Stimulated activated CD8-positive, alpha-beta memory T cell treated with anti-CD3 and anti-CD28 coated beads, Interleukin-2, amount 100 ng/mL, for 1 hour (primary cell): ENCODE data around the gene CAPN1.
A peak's percentile ranks its signal among the peaks of the same experiment; 100 is the strongest.
"Not testable (repeated sequence)": the region's sequence is repeated elsewhere in the genome, so short reads cannot be mapped to it uniquely, and the experiment has no call there.

Experiments
- DNase-seq, 2 donors: peaks; one replicate each; pipeline ENCODE4 v3.0.0-alpha.2; 2020; ENCODE audit warnings: low read depth in 2 of 2

Gene CAPN1

GRCh38 chr11:65181569-65182257, at the start of gene CAPN1:
TSS of gene CAPN1 (plus strand) at chr11:65181928. CDS start at chr11:65182702, 774 bp downstream.
- peak; percentile 33 to 40 for DNase-seq

DNA sequence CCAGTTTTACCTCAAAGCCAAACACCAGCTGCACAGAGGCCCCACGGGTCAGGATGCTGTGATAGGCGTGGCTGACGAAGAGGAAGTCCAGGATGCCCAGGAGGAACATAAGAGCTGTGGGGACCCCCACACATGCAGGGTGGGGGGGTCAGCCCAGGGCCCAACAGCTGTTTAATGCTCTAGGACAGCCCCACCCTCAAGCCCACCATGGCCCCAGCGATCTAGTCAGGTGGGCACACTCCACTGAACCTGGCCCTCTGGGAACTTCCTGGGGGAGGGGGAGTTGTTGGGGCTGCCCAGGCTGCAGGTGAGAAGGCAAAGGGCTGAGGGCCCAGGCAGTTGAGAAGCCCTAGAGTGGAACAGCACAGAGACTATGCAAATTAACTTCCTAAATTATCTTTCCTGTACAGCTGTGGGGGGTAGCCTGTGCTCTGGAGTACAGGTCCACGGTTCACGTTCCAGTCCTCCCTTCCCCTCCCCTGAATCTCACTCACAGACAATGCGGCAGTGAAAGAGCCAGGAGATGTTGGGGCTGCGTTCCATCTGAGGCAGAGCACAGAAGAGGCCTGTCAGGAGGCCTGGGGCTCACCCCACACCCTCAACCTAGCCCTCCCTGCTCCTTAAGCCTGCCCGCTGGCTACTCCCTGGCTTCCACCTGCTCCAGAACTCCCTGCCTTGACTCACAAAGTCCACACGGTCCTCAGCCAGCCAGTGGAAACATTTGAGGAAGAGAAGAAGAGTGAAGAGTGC, 49.3 kb upstream of the CAPN1 start:
- no peak for DNase-seq

DNA sequence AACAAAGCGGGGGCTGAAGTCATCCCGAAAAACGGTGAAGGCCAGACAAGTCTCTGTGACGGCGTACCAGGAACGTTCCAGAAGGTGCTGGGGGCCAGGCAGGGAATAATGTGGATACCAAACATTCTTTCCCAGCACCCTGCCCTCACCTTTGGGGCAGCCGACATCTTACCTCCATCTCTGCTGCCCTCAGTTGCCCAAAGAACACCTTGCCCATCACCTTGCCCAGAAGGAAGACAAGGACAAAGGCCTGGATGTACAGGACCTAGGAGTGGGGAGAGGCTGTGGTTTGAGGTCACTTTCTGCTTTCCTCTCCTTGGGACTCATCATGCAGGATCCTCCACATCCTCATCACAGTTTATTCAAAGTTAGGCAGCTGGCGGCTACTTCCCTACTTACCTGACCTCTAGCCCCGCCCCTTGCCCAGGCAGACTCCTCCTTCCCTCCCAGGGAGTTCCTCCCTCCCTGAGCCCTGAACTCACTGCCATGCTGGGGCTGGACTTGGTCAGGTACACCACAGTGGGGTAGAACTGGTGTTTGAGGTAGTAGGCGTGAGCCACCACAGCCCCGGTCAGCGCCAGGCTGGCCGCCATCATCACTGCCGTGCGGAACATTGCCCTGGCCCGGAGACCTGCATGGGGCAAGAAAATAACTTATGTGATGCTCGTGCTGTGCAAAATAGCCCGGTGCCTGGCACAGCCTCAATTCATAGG, 48.6 kb upstream of the CAPN1 start:
- no peak for DNase-seq

GRCh38 chr11:65133724-65134123, 48.0 kb upstream of the CAPN1 start:
- no peak for DNase-seq

DNA sequence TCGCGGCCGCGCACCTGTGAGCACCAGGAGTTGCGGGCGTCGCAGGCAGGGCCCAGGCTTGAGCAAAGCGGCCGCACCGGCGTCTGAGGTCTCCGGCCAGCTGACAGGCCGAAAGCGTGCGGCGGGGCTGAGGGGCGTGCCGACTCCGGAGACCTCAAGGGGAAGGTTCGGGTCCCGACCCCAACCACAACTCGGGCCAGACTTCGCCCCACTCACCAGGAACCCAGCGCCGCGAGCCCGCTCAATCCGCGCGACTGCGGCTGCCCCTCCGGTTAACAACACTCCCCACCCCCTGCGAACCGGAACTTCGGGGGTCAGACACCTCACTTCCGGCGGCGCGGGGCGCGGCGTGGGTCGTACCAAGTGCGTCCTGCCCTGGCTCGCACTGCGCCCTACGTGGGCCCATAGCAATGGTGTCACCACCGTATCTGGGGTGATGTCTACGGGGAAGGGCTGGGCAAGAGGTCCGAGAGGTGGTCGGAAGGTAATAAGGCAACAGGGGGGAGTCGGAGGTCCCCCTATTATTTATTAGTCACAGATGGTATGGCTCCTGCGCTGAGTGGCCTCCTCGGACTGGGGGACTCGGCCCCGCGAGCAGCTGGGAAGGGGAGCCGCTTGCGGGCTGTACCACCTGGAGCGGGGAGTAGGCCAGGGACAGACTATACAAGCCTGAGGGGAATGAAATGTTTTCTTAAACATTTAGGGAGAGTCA, 47.3 kb upstream of the CAPN1 start, which contains the start of gene SYVN1:
Gene SYVN1 (minus strand): TSS at position 280 of the 712 bp plus-strand sequence. CDS start 918 bp downstream, outside the sequence.
- DNase-seq: peak; percentile 80 to 84

DNA sequence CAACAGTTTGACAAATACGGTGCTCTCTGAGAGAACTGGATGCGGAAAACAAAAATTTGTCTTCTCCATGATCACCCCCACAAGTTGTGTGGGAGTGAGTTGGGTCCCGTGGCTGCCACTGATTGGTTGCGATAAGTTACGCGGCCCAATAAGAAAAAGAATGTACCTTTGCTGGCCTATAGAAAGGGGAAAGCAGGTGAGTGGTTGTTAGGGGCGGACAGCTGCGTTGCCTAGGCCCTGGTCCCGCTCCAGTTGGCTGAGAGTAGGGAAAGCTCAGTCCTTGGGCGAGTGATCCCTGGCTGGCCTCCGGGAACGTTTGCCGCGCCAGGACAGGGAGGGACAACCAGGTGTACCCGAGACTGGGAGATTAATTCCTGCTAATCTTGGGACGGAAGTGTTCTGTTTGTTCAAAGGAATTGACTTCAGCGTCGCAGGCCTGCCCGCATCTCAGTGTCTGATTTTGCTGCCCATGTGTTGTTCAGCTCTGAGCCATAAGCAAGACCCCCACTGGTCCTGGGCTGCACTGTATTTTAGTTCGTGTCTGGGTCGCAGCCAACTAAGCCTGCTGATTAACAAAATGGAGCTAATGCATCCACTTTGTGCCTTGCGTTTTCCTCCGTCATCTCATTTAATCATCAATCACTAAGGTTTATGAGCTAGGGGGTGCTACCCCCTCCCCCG, 46.6 kb upstream of the CAPN1 start:
- DNase-seq: peak; percentile 62 to 73

DNA sequence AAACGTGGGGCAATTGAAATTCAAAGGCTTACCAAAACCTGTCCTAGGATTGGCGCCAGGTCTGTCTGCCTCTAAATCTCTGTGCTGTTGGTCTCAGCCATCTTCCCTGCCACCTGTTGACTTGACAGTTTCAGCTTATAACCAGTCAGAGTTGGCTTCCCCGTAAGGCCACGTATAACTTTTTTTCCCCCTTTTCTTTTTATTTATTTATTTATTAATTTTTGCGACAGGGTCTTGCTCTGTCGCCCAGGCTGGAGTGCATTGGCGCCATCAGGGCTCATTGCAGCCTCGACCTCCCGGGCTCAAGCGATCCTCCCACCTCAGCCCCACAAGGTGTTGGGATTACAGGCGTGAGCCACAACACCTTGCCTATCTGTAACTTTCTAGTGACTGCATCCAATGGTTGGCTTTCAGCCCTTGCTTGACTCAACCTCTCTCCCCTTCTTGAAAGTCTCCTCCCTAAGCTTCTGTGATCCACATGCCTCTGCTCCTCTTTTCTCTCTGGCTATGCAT, 46.0 kb upstream of the CAPN1 start:
- DNase-seq: no peak

GRCh38 chr11:65136515-65137096, 45.1 kb upstream of the CAPN1 start:
- DNase-seq: no peak

- no peak for DNase-seq
These were observed 39.7 kb upstream of the CAPN1 start for GRCh38 chr11:65141896-65142494.

- no peak for DNase-seq
These were observed 34.2 kb upstream of the CAPN1 start for GRCh38 chr11:65147352-65148075.

DNA sequence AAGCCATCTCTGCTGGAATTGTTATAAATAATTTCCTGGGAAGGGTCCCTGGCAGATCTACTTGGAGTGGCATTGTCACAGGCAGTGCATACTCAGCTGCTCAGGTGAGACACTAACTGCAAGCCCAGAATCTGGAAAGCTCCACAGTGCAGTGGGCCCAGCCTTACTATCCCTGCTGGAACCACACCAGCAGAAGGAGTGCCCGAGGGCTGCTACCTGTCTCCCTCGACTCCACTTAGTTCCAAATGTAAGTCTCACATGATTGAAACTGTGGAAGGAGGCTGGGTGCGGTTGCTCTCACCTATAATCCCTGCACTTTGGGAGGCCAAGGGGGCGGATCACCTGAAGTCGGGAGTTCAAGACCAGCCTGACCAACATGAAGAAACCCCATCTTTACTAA, 33.1 kb upstream of the CAPN1 start:
- no peak for DNase-seq

DNA sequence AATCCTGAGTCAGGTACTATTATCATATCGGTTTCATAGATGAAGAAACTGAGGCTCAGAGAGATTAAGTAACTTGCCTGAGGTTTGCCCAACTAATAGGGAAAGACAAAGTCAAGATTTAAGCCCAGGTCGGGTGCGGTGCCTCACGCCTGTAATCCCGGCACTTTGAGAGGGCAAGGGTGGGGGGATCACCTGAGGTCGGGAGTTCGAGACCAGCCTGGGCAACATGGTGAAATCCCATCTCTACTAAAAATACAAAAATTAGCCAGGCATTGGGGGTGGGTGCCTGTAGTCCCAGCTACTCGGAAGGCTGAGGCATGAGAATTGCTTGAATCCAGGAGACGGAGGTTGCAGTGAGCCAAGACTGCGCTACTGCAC, 31.6 kb upstream of the CAPN1 start:
- not testable (repeated sequence) for DNase-seq

- no peak for DNase-seq
These were observed 31.0 kb upstream of the CAPN1 start for GRCh38 chr11:65150509-65151299.

GRCh38 chr11:65151331-65151899, 30.3 kb upstream of the CAPN1 start:
- DNase-seq: no peak

- DNase-seq: no peak
These were observed 29.6 kb upstream of the CAPN1 start for GRCh38 chr11:65152122-65152521.

GRCh38 chr11:65156256-65156655, 25.5 kb upstream of the CAPN1 start:
- DNase-seq: no peak

GRCh38 chr11:65156926-65157325, 24.8 kb upstream of the CAPN1 start:
- no peak for DNase-seq

GRCh38 chr11:65157336-65157735, 24.4 kb upstream of the CAPN1 start:
- no peak for DNase-seq
